H9 (cell line): ENCODE measurements around the gene SAMMSON. TPM values are rescaled to one million over a fixed set of nuclear protein-coding genes. Genes with fewer than 3 reads are reported as not detected.

Source experiments
- DNase-seq: peaks from one replicate; pipeline ENCODE4 v3.0.0-alpha.2; 2017
- H2AFZ ChIP-seq: one replicate; pipeline ENCODE4 v1.6.1; 2013; ENCODE audit warnings: mild to moderate bottlenecking, low read length, control low read depth, moderate library complexity
- H2AK5ac ChIP-seq: 2 replicates; pipeline ENCODE4 v1.6.1; 2013; ENCODE audit warnings: low read length, control low read depth, mixed read lengths; ENCODE audit not compliant: insufficient read length
- H2BK120ac ChIP-seq: one replicate; pipeline ENCODE4 v1.6.1; 2013; ENCODE audit warnings: low read depth, mild to moderate bottlenecking, low read length, control low read depth, inconsistent platforms; ENCODE audit not compliant: poor library complexity, severe bottlenecking
- H2BK12ac ChIP-seq: 2 replicates; pipeline ENCODE4 v1.6.1; 2013; ENCODE audit warnings: low read length, control low read depth, mixed read lengths, low read depth; ENCODE audit not compliant: insufficient read length
- H2BK15ac ChIP-seq: 2 replicates; pipeline ENCODE4 v1.6.1; 2013; ENCODE audit warnings: low read depth, low read length, control low read depth
- H2BK20ac ChIP-seq: one replicate; pipeline ENCODE4 v1.6.1; 2013; ENCODE audit warnings: low read depth, mild to moderate bottlenecking, low read length, control low read depth, inconsistent platforms; ENCODE audit not compliant: poor library complexity, severe bottlenecking
- H2BK5ac ChIP-seq: 2 replicates; pipeline ENCODE4 v1.6.1; 2013; ENCODE audit warnings: low read length, control low read depth, mixed read lengths; ENCODE audit not compliant: insufficient read length
- H3K14ac ChIP-seq: 2 replicates; pipeline ENCODE4 v1.6.1; 2013; ENCODE audit warnings: low read length, control low read depth; ENCODE audit not compliant: insufficient read depth
- H3K18ac ChIP-seq: 2 replicates; pipeline ENCODE4 v1.6.1; 2013; ENCODE audit warnings: low read depth, mild to moderate bottlenecking, mixed read lengths, low read length, control low read depth; ENCODE audit not compliant: insufficient read length
- H3K23ac ChIP-seq: 2 replicates; pipeline ENCODE4 v1.6.1; 2013; ENCODE audit warnings: low read length, control low read depth, mixed read lengths, low read depth; ENCODE audit not compliant: insufficient read length
- H3K23me2 ChIP-seq: 2 replicates; pipeline ENCODE4 v1.6.1; 2013; ENCODE audit warnings: low read depth, mild to moderate bottlenecking, mixed read lengths, low read length, control low read depth; ENCODE audit not compliant: insufficient read length, poor library complexity, severe bottlenecking
- H3K27ac ChIP-seq: 2 replicates; pipeline ENCODE4 v1.5.1; 2013; ENCODE audit warnings: low read length, control low read depth, mixed read lengths, low read depth; ENCODE audit not compliant: insufficient read length
- H3K27me3 ChIP-seq: 2 replicates; pipeline ENCODE4 v1.6.1; 2013; ENCODE audit warnings: low read length, control low read depth, inconsistent platforms; ENCODE audit not compliant: insufficient read depth
- H3K4ac ChIP-seq: 2 replicates; pipeline ENCODE4 v1.6.1; 2013; ENCODE audit warnings: low read depth, mild to moderate bottlenecking, control low read depth, inconsistent platforms, low read length, moderate library complexity
- H3K4me1 ChIP-seq: 2 replicates; pipeline ENCODE4 v1.6.1; 2013; ENCODE audit warnings: low read length, control low read depth, inconsistent platforms; ENCODE audit not compliant: insufficient read depth
- H3K4me2 ChIP-seq: 2 replicates; pipeline ENCODE4 v1.6.1; 2013; ENCODE audit warnings: low read length, control low read depth, mixed read lengths; ENCODE audit not compliant: insufficient read length, insufficient read depth
- H3K56ac ChIP-seq: 2 replicates; pipeline ENCODE4 v1.6.1; 2013; ENCODE audit warnings: low read depth, mild to moderate bottlenecking, mixed read lengths, low read length, control low read depth; ENCODE audit not compliant: insufficient read length
- H3K79me1 ChIP-seq: 2 replicates; pipeline ENCODE4 v1.6.1; 2013; ENCODE audit warnings: low read depth, mild to moderate bottlenecking, moderate library complexity, low read length, control low read depth, inconsistent platforms; ENCODE audit not compliant: insufficient read depth, poor library complexity, severe bottlenecking
- H3K79me2 ChIP-seq: 2 replicates; pipeline ENCODE4 v1.6.1; 2013; ENCODE audit warnings: low read length, control low read depth, inconsistent platforms; ENCODE audit not compliant: insufficient read depth
- H3K9ac ChIP-seq: 2 replicates; pipeline ENCODE4 v1.6.1; 2013; ENCODE audit warnings: low read length, control low read depth, mixed read lengths; ENCODE audit not compliant: insufficient read length; ENCODE audit errors: extremely low read depth
- H3K9me3 ChIP-seq: one replicate; pipeline ENCODE4 v1.6.1; 2013; ENCODE audit warnings: low read depth, low read length, inconsistent platforms; ENCODE audit not compliant: control insufficient read depth
- H3T11ph ChIP-seq: one replicate; pipeline ENCODE4 v1.6.1; 2013; ENCODE audit warnings: mild to moderate bottlenecking, low read length, control low read depth, inconsistent platforms
- H4K20me1 ChIP-seq: one replicate; pipeline ENCODE4 v1.6.1; 2013; ENCODE audit not compliant: control insufficient read depth, insufficient read length, insufficient read depth
- H4K5ac ChIP-seq: 2 replicates; pipeline ENCODE4 v1.6.1; 2013; ENCODE audit warnings: low read depth, mild to moderate bottlenecking, mixed read lengths, low read length, control low read depth; ENCODE audit not compliant: insufficient read length
- H4K8ac ChIP-seq: replicated peaks from 2 replicates; pipeline ENCODE4 v1.6.1; 2013; ENCODE audit warnings: low read length, control low read depth, mixed read lengths, low read depth; ENCODE audit not compliant: insufficient read length
- H4K91ac ChIP-seq: 2 replicates; pipeline ENCODE4 v1.6.1; 2013; ENCODE audit warnings: low read depth, mild to moderate bottlenecking, moderate library complexity, mixed read lengths, low read length, control low read depth; ENCODE audit not compliant: insufficient read length
- H3K27ac Mint-ChIP-seq, 3 experiments: 2 replicates in 2 of 3; 3 replicates in 1 of 3; pipeline ENCODE4 v1.8.0; 2020 to 2021; ENCODE audit warnings: mixed read lengths in 3 of 3, mild to moderate bottlenecking in 1 of 3, moderate library complexity in 1 of 3
- H3K27me3 Mint-ChIP-seq: 2 replicates; pipeline ENCODE4 v1.8.0; 2021; ENCODE audit warnings: low read depth, mild to moderate bottlenecking, moderate library complexity, mixed read lengths
- H3K36me3 Mint-ChIP-seq, 3 experiments: 2 replicates in 2 of 3; 3 replicates in 1 of 3; pipeline ENCODE4 v1.8.0; 2020 to 2021; ENCODE audit warnings: low read depth in 3 of 3, mixed read lengths in 3 of 3; ENCODE audit not compliant: insufficient read depth in 1 of 3
- H3K4me1 Mint-ChIP-seq, 2 experiments: 2 replicates each; pipeline ENCODE4 v1.8.0; 2020; ENCODE audit warnings: mixed read lengths in 2 of 2
- H3K4me3 Mint-ChIP-seq, 2 experiments: 2 replicates in 1 of 2; 3 replicates in 1 of 2; pipeline ENCODE4 v1.8.0; 2020 to 2021; ENCODE audit warnings: mild to moderate bottlenecking in 2 of 2, mixed read lengths in 2 of 2, moderate library complexity in 1 of 2
- H3K9me3 Mint-ChIP-seq, 2 experiments: 2 replicates in 1 of 2; 3 replicates in 1 of 2; pipeline ENCODE4 v1.8.0; 2020; ENCODE audit warnings: mild to moderate bottlenecking in 2 of 2, mixed read lengths in 2 of 2, moderate library complexity in 1 of 2
- CTCF ChIP-seq: fragments of 200-600 bp; sonication (generic); conservative IDR thresholded peaks from 3 replicates; pipeline ENCODE4 v1.8.0; 2021; ENCODE audit warnings: antibody characterized with exemption, mild to moderate bottlenecking
- WGBS: extraction: QIAGEN DNeasy Blood & Tissue Kit; methylation state at CpG from one replicate; pipeline ENCODE4 v1.1.7; 2013; ENCODE audit warnings: missing lambda C conversion rate, low lambda C conversion rate, mixed read lengths; ENCODE audit not compliant: insufficient read length; ENCODE audit errors: extremely low coverage; 5-methylcytosine and 5-hydroxymethylcytosine counted together
- total RNA-seq: library from RNA; stranded (reverse); gene quantifications from 2 replicates; pipeline ENCODE4 v1.2.1, GENCODE V29; 2021

SAMMSON gene
- total RNA-seq, 1 experiment from 2014 or later, result not detected

- no peak overlapping the region for H3K4me2 ChIP-seq
- Mint-ChIP-seq H3K9me3 (no peaks in the 10 kb centered on the region), H3K27ac (no peak overlapping the region), H3K4me1 (peaks cover 27 to 29% of the 10 kb centered on the region in 2 experiments), H3K27me3 (peaks cover 2% of the 10 kb centered on the region; the same call in 1 of the 2 replicates), H3K36me3 (no peaks in the 10 kb centered on the region), H3K4me3 (no peak overlapping the region)
- no peak for DNase-seq
- H3K79me2 ChIP-seq, result no peaks in the 10 kb centered on the region
- H3K4me1 ChIP-seq, result peaks cover 4% of the 10 kb centered on the region; the same call in 1 of the 2 replicates
- no peak overlapping the region for H3K4ac ChIP-seq
- no peaks in the 10 kb centered on the region for H3K23me2 ChIP-seq
- no peak overlapping the region for H2AK5ac ChIP-seq
- H3K9ac ChIP-seq, result no peak overlapping the region
- no peak overlapping the region for H4K91ac ChIP-seq
- no peaks in the 10 kb centered on the region for H3K9me3 ChIP-seq
- no peak overlapping the region for H3K23ac ChIP-seq
- no peak overlapping the region for H2BK12ac ChIP-seq
- no peak overlapping the region for H2BK120ac ChIP-seq
- no peak overlapping the region for H2BK15ac ChIP-seq
- no peak overlapping the region for H2BK20ac ChIP-seq
- no peak for TF ChIP-seq CTCF
- no peak overlapping the region for H3K56ac ChIP-seq
- no peak overlapping the region for H4K5ac ChIP-seq
- no peak overlapping the region for H3K14ac ChIP-seq
- no peak overlapping the region for H3K27ac ChIP-seq
- H4K8ac ChIP-seq, result no peak overlapping the region
- H3K79me1 ChIP-seq, result no peaks in the 10 kb centered on the region
- H2BK5ac ChIP-seq, result no peak overlapping the region
- no CpG with 5 or more reads among the region's 7 CpGs for WGBS
- no peaks in the 10 kb centered on the region for H3K27me3 ChIP-seq
- no peaks in the 10 kb centered on the region for H4K20me1 ChIP-seq
- H2AFZ ChIP-seq, result no peak overlapping the region
- no peak overlapping the region for H3K18ac ChIP-seq
- no peak overlapping the region for H3T11ph ChIP-seq
Observed at GRCh38 chr3:70067860-70068521, 68.5 kb downstream of the SAMMSON start.
